Measurements from ENCODE around the gene HOXD12. TPM values are rescaled to one million over a fixed set of nuclear protein-coding genes. Genes with fewer than 3 reads are reported as not detected.

Gene HOXD12
- total RNA-seq, 2 experiments from 2014 or later = not detected

DNA sequence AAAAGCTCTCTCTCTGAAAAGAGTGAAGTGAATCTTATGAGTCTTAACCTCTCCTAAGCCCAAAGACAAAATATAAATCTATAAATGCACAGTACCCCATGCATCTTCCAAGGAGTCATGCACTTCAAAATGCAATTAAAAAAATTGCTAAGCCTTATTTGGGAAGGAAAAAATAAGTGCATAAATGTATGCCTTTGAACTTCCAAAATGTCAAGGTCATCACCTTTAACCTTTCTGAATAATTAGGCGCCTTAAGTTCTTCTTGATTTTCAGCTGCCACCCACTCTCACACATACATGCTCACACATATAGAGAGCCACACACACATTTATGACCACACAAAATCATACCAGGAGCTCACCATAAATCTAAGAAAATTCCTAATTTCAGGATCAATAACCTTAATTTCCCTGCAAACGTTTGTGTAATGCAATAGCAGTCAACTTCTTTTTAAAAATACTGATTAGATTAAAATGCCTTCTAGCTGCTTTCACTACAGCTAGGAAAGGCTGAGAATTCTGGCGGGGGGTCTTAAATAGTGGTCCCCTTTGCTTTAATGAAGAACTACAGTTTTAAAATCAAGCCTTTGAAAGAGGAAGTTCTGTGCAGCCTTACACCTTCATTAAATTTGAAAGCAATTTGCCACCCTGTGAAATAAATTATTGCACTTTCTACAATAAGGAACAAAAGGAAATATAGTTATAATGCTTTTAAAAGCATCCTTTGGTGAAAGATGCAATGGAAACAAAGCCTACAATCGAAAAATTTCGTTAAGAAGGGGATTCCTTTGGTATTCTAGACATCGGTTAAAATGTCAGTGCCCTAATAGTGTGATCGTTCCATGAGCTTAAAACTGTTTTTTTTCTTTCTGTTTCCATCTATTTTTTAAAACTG lies 11.1 kb downstream of the HOXD12 start:
- Mint-ChIP-seq H3K9me3 (ENCODE audit: low read depth) (no peaks in the 10 kb centered on the region), H3K36me3 (peaks cover 5% of the 10 kb centered on the region), H3K4me3 (no peak overlapping the region), H3K27me3 (peaks cover 85% of the 10 kb centered on the region), H3K4me1 (peaks cover 10% of the 10 kb centered on the region), H3K27ac (peak overlapping the region; percentile 40)
- CTCF ChIA-PET = interaction anchor here (0.8 to 2.2 kb wide), 14 partner anchors 13 to 1038 kb away, joined by 3 to 8 read pairs (median 3); no protein-coding TSS in a partner anchor
- ATAC-seq (no peak), DNase-seq (no peak)

DNA sequence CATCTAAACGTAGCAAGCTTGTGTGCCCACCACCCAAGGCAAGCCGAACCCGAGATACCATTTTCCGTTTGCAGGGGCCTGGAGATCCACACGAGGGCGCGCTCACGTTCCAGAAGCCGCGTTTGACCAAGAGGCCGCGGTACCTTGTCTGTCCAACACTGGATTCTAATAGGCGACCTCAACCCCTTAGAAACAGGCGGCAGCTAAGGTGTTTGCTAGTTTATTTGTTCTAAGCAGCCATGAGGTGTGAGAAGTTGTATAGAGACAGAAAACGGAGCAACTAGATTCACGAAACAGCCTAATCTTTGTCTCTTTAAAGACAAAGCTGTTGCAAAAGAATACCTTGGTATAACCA lies 11.7 kb downstream of the HOXD12 start:
- Mint-ChIP-seq H3K9me3 (ENCODE audit: low read depth) (no peaks in the 10 kb centered on the region), H3K27ac (peak overlapping the region; percentile 40), H3K4me3 (no peak overlapping the region), H3K4me1 (peaks cover 8% of the 10 kb centered on the region), H3K27me3 (peaks cover 85% of the 10 kb centered on the region), H3K36me3 (peaks cover 4% of the 10 kb centered on the region)
- no peak for DNase-seq
- ATAC-seq = no peak
- CTCF ChIA-PET = interaction anchor here (1.0 to 2.2 kb wide), 10 partner anchors 14 to 1038 kb away, joined by 3 to 8 read pairs (median 4); no protein-coding TSS in a partner anchor

- CTCF ChIA-PET = interaction anchor here (1.2 to 2.2 kb wide), 5 partner anchors 14 to 803 kb away, joined by 3 to 8 read pairs (median 4); no protein-coding TSS in a partner anchor
- ATAC-seq (no peak), DNase-seq (no peak)
- H3K36me3 Mint-ChIP-seq = peaks cover 2% of the 10 kb centered on the region
- H3K9me3 Mint-ChIP-seq (ENCODE audit: low read depth) = no peaks in the 10 kb centered on the region
- peak overlapping the region; percentile 11 for H3K27ac Mint-ChIP-seq
- H3K27me3 Mint-ChIP-seq = peaks cover 89% of the 10 kb centered on the region
- no peak overlapping the region for H3K4me3 Mint-ChIP-seq
- peaks cover 6% of the 10 kb centered on the region for H3K4me1 Mint-ChIP-seq
Observed at GRCh38 chr2:176111846-176112374, 12.3 kb downstream of the HOXD12 start.

DNA sequence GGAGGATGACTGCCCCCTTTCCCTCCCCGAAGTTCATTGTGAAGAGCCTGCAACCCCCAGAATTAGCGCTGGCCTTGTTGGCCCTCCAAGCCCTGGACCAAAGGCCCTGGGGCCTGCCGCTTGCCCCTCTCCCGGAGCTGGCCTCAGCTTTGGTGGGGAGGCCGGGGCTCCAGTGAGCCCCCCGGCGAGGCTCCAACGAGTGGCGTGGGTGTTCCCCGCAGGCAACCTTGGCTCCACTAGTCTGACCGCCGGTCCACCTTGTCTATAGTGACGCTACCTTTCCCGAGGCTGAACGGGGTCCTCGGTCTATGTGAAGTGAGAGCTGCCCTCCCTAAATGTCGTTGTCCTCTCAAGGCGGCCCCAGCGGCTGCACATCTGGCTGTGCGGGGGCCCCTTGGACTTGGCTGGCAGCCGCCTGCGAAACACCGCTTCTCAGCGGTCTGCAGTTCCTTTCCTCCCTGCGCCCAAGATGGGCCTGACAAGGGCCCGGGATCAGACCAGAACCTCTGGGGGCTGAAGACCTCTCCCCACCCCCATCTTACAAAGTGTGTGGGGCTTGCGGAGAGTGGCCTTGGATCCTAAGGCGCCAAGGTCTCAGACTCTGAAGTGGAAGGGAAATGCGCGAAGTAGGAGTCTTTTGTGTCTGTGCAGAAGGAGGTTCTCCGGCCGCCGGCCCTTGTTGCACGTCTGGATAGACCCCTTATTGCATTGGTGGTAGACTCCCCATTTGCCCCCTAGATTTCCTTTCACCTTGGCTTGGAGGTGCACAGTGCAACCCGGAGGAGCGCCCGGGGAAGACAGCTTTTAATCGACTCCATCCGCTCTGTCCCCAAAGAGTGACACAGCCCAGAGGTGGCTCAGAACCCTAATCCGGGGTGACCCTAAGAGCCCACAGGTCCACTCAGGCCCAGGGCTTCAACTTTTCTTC lies 13.0 kb downstream of the HOXD12 start:
- Mint-ChIP-seq H3K4me1 (peaks cover 4% of the 10 kb centered on the region), H3K36me3 (peaks cover 2% of the 10 kb centered on the region), H3K4me3 (no peak overlapping the region), H3K9me3 (ENCODE audit: low read depth) (no peaks in the 10 kb centered on the region), H3K27ac (no peak overlapping the region), H3K27me3 (peaks cover 91% of the 10 kb centered on the region)
- CTCF ChIA-PET = interaction anchor here (1.2 to 1.8 kb wide), 2 partner anchors 14 to 28 kb away, joined by 4 to 5 read pairs; no protein-coding TSS in a partner anchor
- DNase-seq (no peak), ATAC-seq (no peak)

DNA sequence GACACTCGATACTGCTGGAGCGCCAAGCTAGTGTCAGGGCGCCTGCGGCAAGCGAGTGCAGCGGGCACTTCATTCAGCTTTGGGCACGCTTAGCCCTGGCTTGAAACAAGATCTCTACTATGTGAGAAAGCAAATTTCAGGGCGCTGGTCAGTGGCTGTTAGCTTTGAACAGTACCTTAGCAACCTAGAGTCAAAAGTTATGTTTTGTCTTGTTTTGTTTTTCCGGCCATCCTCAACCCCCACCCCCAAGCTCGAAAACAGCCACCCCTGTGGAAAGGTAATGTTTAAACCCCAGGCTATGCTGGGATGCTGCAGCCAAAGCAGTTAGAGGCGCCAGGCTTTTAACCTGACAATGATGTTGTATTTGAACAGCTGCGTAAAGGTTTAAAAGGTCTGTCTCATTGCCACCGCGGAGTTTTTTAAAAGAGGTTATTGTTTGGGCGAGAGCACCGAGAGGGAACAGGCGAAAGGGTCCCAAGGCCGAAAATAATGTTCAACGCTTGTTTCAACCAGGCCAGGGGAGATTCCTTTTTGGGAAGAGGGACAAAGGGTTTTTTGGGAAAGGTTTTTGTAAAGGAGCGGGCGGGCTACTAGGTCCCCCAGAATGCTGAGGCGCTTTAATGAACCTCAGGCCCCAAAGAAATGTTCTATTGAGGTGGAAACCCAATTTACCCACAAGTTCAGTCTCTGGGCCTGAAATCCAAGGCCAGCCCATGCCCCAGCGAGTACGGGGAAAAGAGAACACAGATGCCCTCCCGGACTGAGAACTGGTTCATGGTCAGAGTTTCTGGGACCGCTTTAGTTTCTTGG lies 14.7 kb downstream of the HOXD12 start:
- CTCF ChIA-PET = interaction anchor here (0.9 to 1.8 kb wide), 4 partner anchors 13 to 440 kb away, joined by 3 to 5 read pairs (median 4); no protein-coding TSS in a partner anchor
- Mint-ChIP-seq H3K27ac (no peak overlapping the region), H3K4me3 (no peak overlapping the region), H3K36me3 (peaks cover 1% of the 10 kb centered on the region), H3K4me1 (peaks cover 7% of the 10 kb centered on the region), H3K9me3 (ENCODE audit: low read depth) (peaks cover 1% of the 10 kb centered on the region), H3K27me3 (peaks cover 99% of the 10 kb centered on the region)
- DNase-seq (no peak), ATAC-seq (no peak)

- Mint-ChIP-seq H3K27ac (no peak overlapping the region), H3K9me3 (ENCODE audit: low read depth) (peaks cover 1% of the 10 kb centered on the region), H3K4me3 (no peak overlapping the region), H3K4me1 (peaks cover 6% of the 10 kb centered on the region), H3K27me3 (peaks cover 99% of the 10 kb centered on the region), H3K36me3 (no peaks in the 10 kb centered on the region)
- DNase-seq (no peak), ATAC-seq (no peak)
- CTCF ChIA-PET = interaction anchor here (1.1 kb wide), 1 partner anchor 17 kb away, joined by 3 read pairs; no protein-coding TSS in a partner anchor
Observed at GRCh38 chr2:176114930-176115625, 15.5 kb downstream of the HOXD12 start.

GRCh38 chr2:176115883-176116813 lies 16.6 kb downstream of the HOXD12 start, which contains the start of gene HOXD10:
TSS of gene HOXD10 (plus strand) at chr2:176116778. CDS start at chr2:176116834, 56 bp downstream.
- H3K36me3 Mint-ChIP-seq = no peaks in the 10 kb centered on the region
- DNase-seq = no peak
- no peak for ATAC-seq
- peaks cover 99% of the 10 kb centered on the region for H3K27me3 Mint-ChIP-seq
- peaks cover 6% of the 10 kb centered on the region for H3K4me1 Mint-ChIP-seq
- H3K9me3 Mint-ChIP-seq (ENCODE audit: low read depth) = peaks cover 1% of the 10 kb centered on the region
- no peak within 1 kb of the TSS for H3K27ac Mint-ChIP-seq
- CTCF ChIA-PET = no interaction called here
- H3K4me3 Mint-ChIP-seq = no peak within 1 kb of the TSS

DNA sequence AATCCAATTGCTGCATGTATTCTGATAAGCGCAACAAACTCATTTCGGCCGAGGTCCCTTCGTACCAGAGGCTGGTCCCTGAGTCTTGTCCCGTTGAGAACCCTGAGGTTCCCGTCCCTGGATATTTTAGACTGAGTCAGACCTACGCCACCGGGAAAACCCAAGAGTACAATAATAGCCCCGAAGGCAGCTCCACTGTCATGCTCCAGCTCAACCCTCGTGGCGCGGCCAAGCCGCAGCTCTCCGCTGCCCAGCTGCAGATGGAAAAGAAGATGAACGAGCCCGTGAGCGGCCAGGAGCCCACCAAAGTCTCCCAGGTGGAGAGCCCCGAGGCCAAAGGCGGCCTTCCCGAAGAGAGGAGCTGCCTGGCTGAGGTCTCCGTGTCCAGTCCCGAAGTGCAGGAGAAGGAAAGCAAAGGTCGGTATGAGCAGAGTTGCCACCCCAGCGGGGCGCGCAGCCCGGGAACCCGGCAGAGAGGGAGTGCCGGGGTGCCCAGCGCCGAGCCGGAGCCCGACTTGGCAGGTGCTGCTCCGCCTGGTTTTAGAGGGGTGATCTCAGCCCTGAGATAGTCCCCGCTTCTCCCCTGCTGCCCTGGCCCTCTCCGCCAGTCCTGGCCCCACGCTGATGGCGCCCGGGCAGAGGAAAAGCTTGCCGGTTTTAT lies 17.7 kb downstream of the HOXD12 start:
- H3K4me3 Mint-ChIP-seq = no peak overlapping the region
- no peaks in the 10 kb centered on the region for H3K36me3 Mint-ChIP-seq
- peaks cover 1% of the 10 kb centered on the region for H3K9me3 Mint-ChIP-seq (ENCODE audit: low read depth)
- no peak overlapping the region for H3K27ac Mint-ChIP-seq
- DNase-seq (no peak), ATAC-seq (no peak)
- peaks cover 4% of the 10 kb centered on the region for H3K4me1 Mint-ChIP-seq
- H3K27me3 Mint-ChIP-seq = peaks cover 96% of the 10 kb centered on the region
- CTCF ChIA-PET = interaction anchor here (0.7 kb wide), 1 partner anchor 13 kb away, joined by 3 read pairs; no protein-coding TSS in a partner anchor

DNA sequence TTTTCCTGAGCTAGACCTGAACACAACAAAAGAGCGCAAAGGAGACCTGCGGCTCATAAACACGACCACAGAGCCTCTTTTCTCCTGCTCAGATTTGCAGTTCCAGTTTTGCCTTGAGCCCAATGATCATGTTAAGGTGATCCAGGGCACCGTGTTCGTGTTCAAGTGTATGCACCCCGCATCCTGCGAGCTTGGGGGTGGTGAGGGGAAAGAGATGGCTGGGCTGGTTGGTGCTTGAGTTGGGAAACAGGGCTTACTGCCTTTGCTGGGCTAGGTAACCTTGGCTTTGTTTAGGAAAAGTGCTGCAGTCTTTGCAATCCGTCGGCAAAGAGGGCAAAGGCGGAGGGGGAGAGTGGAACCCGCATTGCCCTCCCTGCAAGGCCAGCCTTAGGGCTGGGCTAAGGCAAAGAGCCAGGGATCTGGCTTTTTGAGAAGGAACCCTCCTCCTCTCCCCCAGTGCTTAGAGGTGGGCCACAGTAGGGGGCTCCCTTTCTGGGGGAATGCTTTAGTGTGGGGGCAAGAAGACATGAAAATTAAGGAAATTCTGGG lies 18.3 kb downstream of the HOXD12 start:
- H3K27me3 Mint-ChIP-seq = peaks cover 93% of the 10 kb centered on the region
- peaks cover 4% of the 10 kb centered on the region for H3K4me1 Mint-ChIP-seq
- ATAC-seq (no peak), DNase-seq (no peak)
- CTCF ChIA-PET = no interaction called here
- peaks cover 1% of the 10 kb centered on the region for H3K9me3 Mint-ChIP-seq (ENCODE audit: low read depth)
- H3K27ac Mint-ChIP-seq = no peak overlapping the region
- no peaks in the 10 kb centered on the region for H3K36me3 Mint-ChIP-seq
- no peak overlapping the region for H3K4me3 Mint-ChIP-seq

- Mint-ChIP-seq H3K4me3 (no peak overlapping the region), H3K27ac (no peak overlapping the region)
- CTCF ChIA-PET = no interaction called here
Observed at GRCh38 chr2:176118601-176119339, 19.2 kb downstream of the HOXD12 start.

More at GRCh38 chr2:176118601-176119339, 19.2 kb downstream of the HOXD12 start:
- Mint-ChIP-seq H3K36me3 (no peaks in the 10 kb centered on the region), H3K4me1 (peaks cover 4% of the 10 kb centered on the region), H3K9me3 (ENCODE audit: low read depth) (peaks cover 1% of the 10 kb centered on the region), H3K27me3 (peaks cover 91% of the 10 kb centered on the region)
- no peak for DNase-seq
- ATAC-seq = no peak
